K562 (cell line): Measurements from ENCODE around the gene APC2. TPM values are rescaled to one million over a fixed set of nuclear protein-coding genes. Genes with fewer than 3 reads are reported as not detected.
A peak's percentile ranks its signal among the peaks of the same experiment; 100 is the strongest.

Experiments
- EP400 ChIP-seq: fragments of 450-650 bp; IDR thresholded peaks from 2 replicates; pipeline ENCODE4 v1.6.1; 2017; ENCODE audit warnings: antibody characterized with exemption, mild to moderate bottlenecking, moderate library complexity
- EWSR1 ChIP-seq: fragments of 450-650 bp; IDR thresholded peaks from 2 replicates; pipeline ENCODE4 v1.6.1; 2018; ENCODE audit warnings: borderline replicate concordance, mild to moderate bottlenecking, low read depth, moderate library complexity; ENCODE audit not compliant: partially characterized antibody
- FOS ChIP-seq: IDR thresholded peaks from 3 replicates; pipeline ENCODE4 v1.6.1; 2011; ENCODE audit not compliant: insufficient read length; ENCODE audit errors: extremely low read depth
- HLTF ChIP-seq: fragments of 450-650 bp; IDR thresholded peaks from 2 replicates; pipeline ENCODE4 v1.6.1; 2016
- MCM7 ChIP-seq, 2 experiments: fragments of 450-650 bp; IDR thresholded peaks; 2 replicates each; pipeline ENCODE4 v1.6.1; 2016 to 2018
- MTA1 ChIP-seq: fragments of 450-650 bp; IDR thresholded peaks from 2 replicates; pipeline ENCODE4 v1.6.1; 2017; ENCODE audit warnings: borderline replicate concordance
- NR1H2 ChIP-seq: sonication (generic); formaldehyde crosslinking; IDR thresholded peaks from 2 replicates; pipeline ENCODE4 v1.4.0; 2020; ENCODE audit warnings: mild to moderate bottlenecking, missing genetic modification reagents
- SPI1 ChIP-seq: IDR thresholded peaks from 2 replicates; pipeline ENCODE4 v1.6.1; 2011; ENCODE audit warnings: low read depth, low read length, control low read depth, borderline replicate concordance
- polyA plus RNA-seq, 8 experiments: library from polyadenylated mRNA; depleted of rRNA in 4 of 8; stranded (reverse) in 5 of 8; unstranded in 3 of 8; fragments of >200 nt; fragmentation: Nextera tagmentation in 2 of 8; fragmentation: Illumina TruSeq in 1 of 8; extraction: Ambion mirVana in 2 of 8; extraction: Trizol in 1 of 8; gene quantifications; 2 replicates each; pipeline versions ENCODE4 v1.2.1 to v1.2.3, GENCODE V29; 2011 to 2014; ENCODE audit warnings: inconsistent platforms in 1 of 8, missing spikeins in 1 of 8
- total RNA-seq, 7 experiments: library from RNA; depleted of rRNA in 6 of 7; stranded (reverse); fragments of >200 nt in 6 of 7; fragmentation: Illumina TruSeq in 2 of 7; extraction: Trizol in 2 of 7; gene quantifications; 2 replicates each; pipeline versions ENCODE4 v1.2.1 to v1.2.3, GENCODE V29; 2011 to 2021; ENCODE audit warnings: low replicate concordance in 1 of 7
- TF ChIP-seq, protein P1 (sequence below): sonication (generic); formaldehyde crosslinking; IDR thresholded peaks from 2 replicates; pipeline ENCODE4 v1.8.0; 2022; ENCODE audit warnings: mild to moderate bottlenecking, missing genetic modification reagents, borderline replicate concordance

Gene APC2
- total and polyA plus RNA-seq, 9 of the 15 experiments (the other 6 are each of a cell fraction or from before 2014, with no cell fraction given) = 0.01 to 0.40 (median 0.05) TPM; not detected in 3

DNA sequence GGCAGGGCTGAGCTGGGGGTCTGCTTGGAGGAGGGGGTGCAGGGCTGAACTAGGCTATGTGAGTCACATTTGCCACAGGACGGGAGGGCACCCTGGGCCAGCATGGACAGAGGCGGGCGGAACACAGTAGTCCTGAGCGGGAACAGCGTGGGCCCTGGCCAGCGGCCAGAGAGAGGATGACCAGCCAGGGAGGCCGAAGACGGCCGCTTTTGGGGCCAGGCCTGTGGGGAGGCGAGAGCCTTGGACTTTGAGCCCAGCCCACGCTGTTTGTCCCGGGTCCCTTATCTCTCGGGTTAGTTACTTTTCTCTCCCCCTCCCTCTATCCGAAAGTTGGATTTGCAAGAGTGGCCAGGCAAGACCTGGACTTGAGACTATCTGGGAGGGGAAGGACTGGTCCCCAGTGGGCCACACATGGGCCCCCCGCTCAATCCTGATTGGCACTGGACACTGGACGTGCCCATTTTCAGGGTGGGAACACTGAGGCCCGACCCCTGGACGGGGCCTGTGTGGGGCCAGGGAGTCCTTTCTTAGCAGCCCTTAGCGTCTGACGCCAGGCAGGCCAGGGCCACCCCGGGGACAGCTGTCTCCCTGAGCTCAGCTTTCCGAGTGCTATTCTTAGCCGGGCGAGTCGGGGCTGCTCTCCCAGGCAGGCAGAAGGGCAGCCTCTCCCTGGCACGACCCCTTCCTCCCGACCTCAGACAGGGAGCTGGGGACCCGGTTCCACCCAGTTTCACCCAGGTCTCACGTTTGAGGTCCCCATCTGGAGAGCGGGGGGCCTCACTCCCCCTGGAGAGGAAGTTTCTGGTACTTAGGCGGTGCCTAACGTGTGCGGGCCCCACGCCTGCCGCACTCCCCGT, 49.4 kb upstream of the APC2 start (continued):
- 0 out of 2 replicates have a peak, but pooled peaks have one; percentile 54 for TF ChIP-seq NR1H2 (CRISPR knock-in tag)
- no peak for TF ChIP-seq EP400
- TF ChIP-seq FOS = no peak
- TF ChIP-seq HLTF = 0 out of 2 replicates have a peak, but pooled peaks have one; percentile 14
- no peak for TF ChIP-seq MTA1
- no peak for TF ChIP-seq EWSR1
- peak; percentile 44; the same call in 1 of the 2 replicates for TF ChIP-seq SPI1
- no peak for TF ChIP-seq MCM7 (IDR thresholded peaks at IDR 0.05)
- TF ChIP-seq, protein P1, sequence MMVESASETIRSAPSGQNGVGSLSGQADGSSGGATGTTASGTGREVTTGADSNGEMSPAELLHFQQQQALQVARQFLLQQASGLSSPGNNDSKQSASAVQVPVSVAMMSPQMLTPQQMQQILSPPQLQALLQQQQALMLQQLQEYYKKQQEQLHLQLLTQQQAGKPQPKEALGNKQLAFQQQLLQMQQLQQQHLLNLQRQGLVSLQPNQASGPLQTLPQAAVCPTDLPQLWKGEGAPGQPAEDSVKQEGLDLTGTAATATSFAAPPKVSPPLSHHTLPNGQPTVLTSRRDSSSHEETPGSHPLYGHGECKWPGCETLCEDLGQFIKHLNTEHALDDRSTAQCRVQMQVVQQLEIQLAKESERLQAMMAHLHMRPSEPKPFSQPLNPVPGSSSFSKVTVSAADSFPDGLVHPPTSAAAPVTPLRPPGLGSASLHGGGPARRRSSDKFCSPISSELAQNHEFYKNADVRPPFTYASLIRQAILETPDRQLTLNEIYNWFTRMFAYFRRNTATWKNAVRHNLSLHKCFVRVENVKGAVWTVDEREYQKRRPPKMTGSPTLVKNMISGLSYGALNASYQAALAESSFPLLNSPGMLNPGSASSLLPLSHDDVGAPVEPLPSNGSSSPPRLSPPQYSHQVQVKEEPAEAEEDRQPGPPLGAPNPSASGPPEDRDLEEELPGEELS (CRISPR knock-in tag) = no peak
